NK-92 treated with Interleukin-12 subunit alpha and Interleukin-12 subunit beta, amount 100 ng/mL, for 24 hours (cell line): ENCODE measurements around the gene COL20A1.

Experiments used
- DNase-seq: peaks from one replicate; lab custom pipeline; 2025; lab: John Stamatoyannopoulos, UW

The COL20A1 gene

GRCh38 chr20:63363013-63363957 is 70.3 kb downstream of the COL20A1 start:
- DNase-seq, result no peak

GRCh38 chr20:63363981-63364561 is 71.1 kb downstream of the COL20A1 start:
- no peak for DNase-seq

DNA sequence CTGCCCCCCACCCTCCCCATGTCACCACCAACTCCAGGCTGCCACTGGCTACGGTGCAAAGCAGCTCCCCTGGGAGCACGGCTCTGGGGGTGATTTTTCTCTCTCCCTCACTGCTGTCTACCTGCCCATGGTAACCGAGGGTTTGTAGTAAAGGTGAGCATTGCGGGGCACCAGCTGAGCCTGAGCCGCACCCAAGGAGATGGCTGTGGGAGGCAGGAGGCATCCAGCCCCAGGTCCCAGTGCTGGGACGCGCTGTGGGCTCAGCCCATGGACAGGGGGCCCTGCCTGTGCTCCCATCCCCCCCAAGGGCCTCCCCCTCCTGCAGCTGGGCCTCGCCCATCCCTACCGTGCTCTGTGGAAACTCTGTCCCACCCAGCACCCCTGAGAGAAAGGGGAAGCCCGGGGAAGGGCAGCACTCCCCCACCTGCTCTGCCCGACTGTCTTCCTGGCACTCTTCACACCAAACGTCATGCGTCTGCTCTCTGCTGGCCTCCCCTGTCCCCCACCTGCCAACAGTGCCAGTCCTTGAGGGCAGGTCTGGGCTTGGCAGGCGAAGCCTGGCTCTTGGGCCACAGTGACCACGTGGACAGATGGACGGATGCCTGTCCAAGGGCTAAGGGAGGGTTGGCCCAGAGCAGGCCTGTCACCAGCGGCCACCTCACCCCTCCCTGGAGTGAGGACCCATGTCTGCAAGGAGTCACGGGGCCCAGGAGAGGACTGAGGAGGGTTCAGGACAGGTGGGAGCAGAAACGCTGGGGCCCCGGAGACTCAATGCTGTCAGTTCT is 72.0 kb downstream of the COL20A1 start:
- no peak for DNase-seq

- no peak for DNase-seq
These were observed 72.8 kb downstream of the COL20A1 start for GRCh38 chr20:63365601-63366389.

DNA sequence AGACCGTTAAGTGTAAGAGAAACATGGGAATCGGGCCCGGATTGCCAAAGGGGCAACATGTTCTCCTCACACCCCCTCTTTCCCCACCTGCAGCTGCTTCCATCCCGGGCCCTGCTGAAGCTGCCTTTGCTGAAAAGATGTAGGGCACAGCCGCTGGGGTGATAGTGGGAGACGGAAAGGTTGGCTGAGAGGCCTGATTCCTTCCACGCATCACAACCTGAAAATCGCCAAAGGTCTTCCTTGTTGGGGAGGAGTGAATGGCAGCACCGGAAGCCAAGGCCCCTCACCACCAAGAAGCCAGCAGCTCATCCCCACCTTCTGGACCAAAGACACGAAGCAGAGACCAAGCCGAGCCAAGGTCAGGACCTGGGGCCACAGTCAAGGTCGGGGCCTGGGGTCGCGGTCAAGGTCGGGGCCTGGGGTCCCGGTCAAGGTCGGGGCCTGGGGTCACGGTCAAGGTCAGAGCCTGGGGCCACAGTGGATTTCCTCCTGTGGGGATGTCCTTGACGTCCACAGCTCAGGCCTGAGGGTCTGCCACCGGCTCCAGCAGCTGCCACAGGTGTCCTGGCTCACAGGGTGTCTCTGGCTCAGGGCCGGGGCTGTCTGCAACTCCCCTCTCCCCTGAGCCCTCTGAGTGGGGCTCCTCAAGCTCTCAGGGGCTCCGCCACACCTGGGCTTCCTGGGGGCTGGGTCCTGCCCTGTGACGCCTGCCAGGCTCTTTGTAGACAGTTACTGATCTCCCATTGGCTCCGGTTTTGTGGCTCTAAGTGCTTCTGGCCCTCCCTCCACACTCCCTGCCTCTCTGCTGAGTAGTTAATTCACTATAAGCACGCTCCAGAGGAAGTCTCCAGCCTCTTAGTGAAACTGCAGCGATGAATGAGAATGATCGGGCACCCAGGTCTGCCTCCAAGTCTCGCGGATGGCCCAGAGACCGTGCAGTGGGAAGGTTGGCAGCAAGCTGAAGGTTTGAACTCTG is 73.7 kb downstream of the COL20A1 start:
- DNase-seq, result no peak

DNA sequence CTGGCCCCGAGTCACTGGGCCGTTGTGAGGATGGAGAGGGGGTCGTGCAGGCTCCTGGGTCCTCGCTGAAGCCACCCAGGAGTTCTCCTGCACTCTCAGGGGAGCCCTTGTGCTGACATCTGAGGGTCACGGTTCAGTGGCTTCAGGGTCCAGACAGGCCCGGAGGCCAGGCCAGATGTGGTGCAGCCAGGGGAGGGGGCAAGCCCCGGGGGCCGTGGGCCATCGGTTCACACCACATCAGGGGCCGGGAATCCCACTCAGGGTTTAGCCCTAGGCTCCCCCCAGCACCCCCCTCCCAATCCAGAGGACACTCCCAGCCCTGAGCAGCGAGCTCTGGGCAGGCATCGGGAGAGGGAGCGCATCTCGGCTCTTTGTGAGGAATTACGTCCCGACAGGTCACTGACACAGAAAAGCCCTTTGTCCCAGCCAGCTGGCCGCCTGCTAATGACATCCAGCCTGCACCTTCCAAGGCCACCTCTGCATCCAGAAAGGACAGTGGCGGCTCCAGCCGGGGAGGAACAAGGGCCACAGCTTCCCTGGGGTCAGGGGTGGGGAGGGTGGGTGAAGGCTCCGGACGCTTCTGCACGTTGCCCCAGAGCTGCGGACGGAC is 74.6 kb downstream of the COL20A1 start:
- no peak for DNase-seq

- no peak for DNase-seq
These were observed 75.2 kb downstream of the COL20A1 start for GRCh38 chr20:63368151-63368550.

GRCh38 chr20:63369024-63369530 is 76.1 kb downstream of the COL20A1 start:
- DNase-seq, result no peak

GRCh38 chr20:63369724-63370617 is 77.0 kb downstream of the COL20A1 start:
- DNase-seq, result no peak

DNA sequence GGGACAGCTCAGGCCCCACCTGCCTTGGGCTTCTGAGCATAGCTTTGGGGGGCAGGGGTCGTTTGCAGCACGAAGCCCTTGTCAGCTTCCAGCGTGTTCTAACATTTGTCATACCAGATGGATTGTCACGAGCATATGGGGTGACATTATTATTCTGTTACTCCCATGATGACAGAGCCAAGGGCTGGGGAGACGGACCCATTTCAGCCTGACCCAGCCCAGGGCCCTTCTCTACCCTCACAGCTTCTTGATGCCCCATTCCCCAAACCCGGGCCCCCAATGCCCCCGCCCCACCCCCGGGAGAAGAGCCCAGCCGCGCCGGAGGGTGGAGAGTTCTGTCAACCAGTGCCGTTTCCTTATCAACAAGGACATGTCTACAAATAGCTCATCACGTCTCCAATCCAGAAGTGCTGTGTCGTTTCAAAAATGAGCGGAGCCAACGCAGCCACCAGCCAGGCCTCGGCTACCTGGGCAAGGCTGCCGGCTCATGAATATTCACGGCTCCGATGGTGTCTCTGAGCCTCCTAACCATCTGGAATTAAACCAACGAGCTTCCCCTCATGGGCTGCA is 77.7 kb downstream of the COL20A1 start:
- DNase-seq, result no peak

DNA sequence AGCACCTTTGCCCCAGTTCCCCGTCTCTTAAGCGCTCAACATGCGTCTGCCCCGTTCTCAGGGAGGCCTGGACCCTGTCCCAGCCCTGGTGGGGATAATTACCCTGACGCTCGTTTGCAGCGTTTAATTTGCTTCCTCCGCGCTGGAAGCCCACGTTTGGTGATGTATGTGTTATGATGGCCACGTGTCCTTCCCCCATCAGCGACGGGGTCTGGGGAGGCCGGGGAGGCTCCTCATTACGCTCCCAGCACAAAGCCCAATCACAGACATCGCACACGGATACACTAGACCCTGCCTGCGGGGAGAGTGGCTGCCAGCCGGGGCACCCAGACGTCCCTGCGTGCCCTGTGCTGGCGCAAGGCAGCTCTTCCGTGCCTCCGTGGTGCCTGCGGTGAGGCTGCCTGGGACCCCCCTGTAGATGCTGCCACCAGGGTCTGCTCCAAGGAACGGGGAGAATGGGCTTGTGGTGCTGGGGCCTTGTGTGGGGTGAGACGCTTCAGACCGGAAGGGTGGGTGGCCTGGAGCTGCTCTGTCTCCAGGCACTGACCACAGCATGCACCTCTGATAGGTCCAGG is 78.4 kb downstream of the COL20A1 start:
- no peak for DNase-seq

DNA sequence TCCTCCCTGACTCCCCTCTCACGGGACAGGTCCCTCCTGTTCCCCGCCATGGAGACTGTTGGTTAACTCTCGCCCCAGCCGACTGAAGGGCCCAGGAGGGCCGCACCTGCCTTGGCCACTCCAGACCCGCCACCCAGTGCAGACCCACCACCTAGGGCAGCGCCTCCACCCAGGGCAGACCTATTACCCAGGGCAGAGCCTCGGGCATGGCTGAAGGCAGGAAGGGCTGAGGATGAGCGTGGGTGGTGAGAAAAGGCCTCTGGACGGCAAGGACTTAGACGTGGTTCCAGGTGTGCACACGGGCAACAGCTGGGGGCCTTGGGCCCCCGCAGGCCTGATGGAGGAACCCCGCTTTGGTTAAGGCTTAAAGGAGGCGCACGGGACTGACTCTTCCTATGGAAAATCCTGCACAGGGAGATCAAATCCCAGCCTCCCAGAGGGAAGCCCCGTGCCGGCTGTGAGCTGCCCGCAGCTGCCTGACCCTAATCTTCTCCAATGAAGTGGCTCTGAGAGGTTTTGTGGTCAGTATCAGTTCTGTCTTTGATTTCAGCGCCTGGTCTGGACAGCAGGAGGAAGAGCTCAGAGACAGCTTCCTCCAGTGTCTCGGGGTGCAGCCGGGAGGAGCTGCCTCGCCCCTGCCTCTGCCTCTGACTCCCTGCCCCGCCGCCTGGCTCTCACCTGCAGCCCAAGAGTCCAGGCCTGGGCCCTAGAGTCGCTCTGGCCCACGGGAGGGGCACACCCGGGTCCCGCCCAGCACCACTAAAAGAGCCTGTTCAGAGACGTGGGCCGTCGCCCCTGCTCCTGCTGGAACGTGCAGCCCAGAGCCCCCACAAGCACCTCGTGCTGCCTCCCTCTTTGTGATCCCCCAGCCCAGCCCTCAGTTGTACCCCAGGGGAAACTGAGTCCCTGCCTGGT is 80.2 kb downstream of the COL20A1 start:
- no peak for DNase-seq

DNA sequence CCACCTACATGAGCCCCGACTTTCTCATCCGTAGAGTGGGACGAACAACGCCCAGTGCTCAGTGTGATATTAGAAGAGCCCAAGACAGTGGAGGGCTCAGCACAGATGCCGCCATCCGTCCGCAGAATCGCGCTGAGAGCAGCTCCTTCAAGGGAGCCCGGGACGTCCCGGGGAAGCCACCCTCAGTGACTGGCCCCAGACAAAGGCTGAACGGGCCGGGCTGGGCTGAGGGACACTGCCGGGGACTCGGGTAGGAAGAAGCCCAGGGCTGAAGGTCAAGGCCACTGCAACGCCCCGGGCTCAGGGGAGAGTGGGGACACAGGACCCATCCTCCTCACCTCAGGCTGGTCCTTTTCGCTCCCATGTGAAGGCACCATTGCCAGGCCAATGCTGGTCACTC is 81.0 kb downstream of the COL20A1 start:
- no peak for DNase-seq

GRCh38 chr20:63374504-63374903 is 81.5 kb downstream of the COL20A1 start:
- DNase-seq, result no peak

DNA sequence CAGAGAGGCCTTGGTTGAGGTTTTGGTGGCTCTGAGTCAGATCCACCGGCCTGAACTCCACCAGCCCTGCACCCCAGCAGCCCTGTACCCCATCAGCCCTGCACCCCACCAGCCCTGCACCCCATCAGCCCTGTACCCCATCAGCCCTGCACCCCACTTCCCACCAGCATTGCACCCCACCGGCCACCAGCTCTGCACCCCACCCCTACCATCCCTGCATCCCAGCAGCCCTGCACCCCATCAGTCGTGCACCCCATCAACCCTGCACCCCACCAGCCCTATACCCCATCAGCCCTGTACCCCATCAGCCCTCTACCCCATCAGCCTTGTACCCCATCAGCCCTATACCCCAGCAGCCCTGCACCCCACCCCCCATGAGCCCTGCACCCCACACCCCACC is 82.5 kb downstream of the COL20A1 start:
- DNase-seq, result no peak

- no peak for DNase-seq
These were observed 83.6 kb downstream of the COL20A1 start for GRCh38 chr20:63376283-63377250.
